ENCODE results near the gene TMEM51. TPM values are rescaled to one million over a fixed set of nuclear protein-coding genes. Genes with fewer than 3 reads are reported as not detected.

TMEM51 gene
- total RNA-seq, 1 donor, result 0.72 TPM

DNA sequence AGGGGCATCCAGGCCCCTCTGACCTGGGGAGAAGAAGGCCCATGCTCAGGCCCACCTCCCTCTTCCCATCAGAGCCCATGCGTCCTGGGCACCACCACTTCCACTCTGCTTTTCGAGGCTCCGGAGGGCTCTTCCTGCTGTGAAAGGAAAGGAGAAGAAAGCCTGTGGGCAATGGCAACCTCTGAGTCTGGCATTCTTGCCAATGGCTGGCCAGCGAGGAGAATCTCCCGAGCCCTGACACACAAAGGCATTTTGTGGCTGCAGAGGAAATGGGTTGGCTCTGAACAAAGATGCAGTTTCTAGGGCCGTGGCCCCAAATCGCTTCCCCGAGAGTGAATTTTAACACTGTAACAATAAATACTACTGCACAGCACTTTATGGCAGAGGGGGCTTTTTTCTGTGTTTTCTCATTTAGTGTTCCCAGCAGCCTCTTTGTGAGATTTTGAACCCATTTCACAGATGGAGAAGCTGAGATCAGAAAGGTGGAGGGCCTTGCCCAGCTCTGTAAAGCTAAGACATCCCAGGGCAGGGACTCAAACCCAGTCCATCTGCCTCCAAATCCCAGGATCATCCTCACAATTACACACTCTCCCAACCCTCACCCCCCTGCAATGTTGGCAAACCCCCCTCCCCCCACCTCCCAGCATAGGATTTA, 35.7 kb upstream of the TMEM51 start:
- TF ChIP-seq, protein P1, sequence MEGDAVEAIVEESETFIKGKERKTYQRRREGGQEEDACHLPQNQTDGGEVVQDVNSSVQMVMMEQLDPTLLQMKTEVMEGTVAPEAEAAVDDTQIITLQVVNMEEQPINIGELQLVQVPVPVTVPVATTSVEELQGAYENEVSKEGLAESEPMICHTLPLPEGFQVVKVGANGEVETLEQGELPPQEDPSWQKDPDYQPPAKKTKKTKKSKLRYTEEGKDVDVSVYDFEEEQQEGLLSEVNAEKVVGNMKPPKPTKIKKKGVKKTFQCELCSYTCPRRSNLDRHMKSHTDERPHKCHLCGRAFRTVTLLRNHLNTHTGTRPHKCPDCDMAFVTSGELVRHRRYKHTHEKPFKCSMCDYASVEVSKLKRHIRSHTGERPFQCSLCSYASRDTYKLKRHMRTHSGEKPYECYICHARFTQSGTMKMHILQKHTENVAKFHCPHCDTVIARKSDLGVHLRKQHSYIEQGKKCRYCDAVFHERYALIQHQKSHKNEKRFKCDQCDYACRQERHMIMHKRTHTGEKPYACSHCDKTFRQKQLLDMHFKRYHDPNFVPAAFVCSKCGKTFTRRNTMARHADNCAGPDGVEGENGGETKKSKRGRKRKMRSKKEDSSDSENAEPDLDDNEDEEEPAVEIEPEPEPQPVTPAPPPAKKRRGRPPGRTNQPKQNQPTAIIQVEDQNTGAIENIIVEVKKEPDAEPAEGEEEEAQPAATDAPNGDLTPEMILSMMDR (IDR thresholded peaks at IDR 0.05; ENCODE audit: extremely low read depth, low read depth, low read length), result no peak
- Histone ChIP-seq H4K20me1 (ENCODE audit: insufficient read depth, low read length) (no peaks in the 10 kb centered on the region), H2AFZ (ENCODE audit: low read length) (no peak overlapping the region), H3K27me3 (ENCODE audit: insufficient read depth, low read length) (peaks cover 16% of the 10 kb centered on the region), H3K79me2 (ENCODE audit: insufficient read depth, low read length) (no peaks in the 10 kb centered on the region), H3K4me3 (ENCODE audit: insufficient read depth, low read length) (no peak overlapping the region), H3K4me1 (ENCODE audit: insufficient read depth, low read length) (no peaks in the 10 kb centered on the region), H3K36me3 (ENCODE audit: insufficient read depth, low read length) (no peaks in the 10 kb centered on the region), H3K27ac (ENCODE audit: low read depth, low read length) (no peak overlapping the region), H3K4me2 (ENCODE audit: insufficient read depth, low read length) (no peak overlapping the region), H3K9me3 (ENCODE audit: low read depth, low read length) (no peaks in the 10 kb centered on the region)
- peak; percentile 91 for DNase-seq (ENCODE audit: insufficient read length, low spot score, missing footprints)

DNA sequence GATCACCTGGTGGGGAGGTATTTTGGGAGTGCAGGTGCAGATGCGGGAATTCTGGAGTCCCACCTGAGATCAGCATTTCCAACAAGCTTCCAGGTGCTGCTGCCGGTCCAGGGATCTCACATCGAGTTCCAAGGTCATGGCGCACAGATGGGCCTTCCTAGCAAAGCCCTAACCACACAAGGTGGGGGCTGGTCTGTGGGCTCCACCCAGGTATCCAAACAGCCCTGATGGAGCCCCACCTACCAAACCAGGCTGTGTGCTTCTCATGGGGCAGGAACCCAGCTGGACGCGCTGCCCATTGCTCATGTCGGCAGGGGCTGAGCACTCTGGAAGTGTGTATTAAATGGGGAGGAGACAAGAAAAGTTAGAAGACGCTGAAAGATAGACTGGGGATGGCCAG, 35.0 kb upstream of the TMEM51 start:
- Histone ChIP-seq H3K4me3 (ENCODE audit: insufficient read depth, low read length) (no peak overlapping the region), H4K20me1 (ENCODE audit: insufficient read depth, low read length) (no peaks in the 10 kb centered on the region), H3K27ac (ENCODE audit: low read depth, low read length) (no peak overlapping the region), H3K4me2 (ENCODE audit: insufficient read depth, low read length) (no peak overlapping the region), H3K4me1 (ENCODE audit: insufficient read depth, low read length) (no peaks in the 10 kb centered on the region), H3K27me3 (ENCODE audit: insufficient read depth, low read length) (peaks cover 16% of the 10 kb centered on the region), H3K79me2 (ENCODE audit: insufficient read depth, low read length) (no peaks in the 10 kb centered on the region), H3K36me3 (ENCODE audit: insufficient read depth, low read length) (no peaks in the 10 kb centered on the region), H2AFZ (ENCODE audit: low read length) (no peak overlapping the region), H3K9me3 (ENCODE audit: low read depth, low read length) (no peaks in the 10 kb centered on the region)
- TF ChIP-seq, protein P1 (IDR thresholded peaks at IDR 0.05; ENCODE audit: extremely low read depth, low read depth, low read length), result no peak
- DNase-seq (ENCODE audit: insufficient read length, low spot score, missing footprints), result peak; percentile 25

DNA sequence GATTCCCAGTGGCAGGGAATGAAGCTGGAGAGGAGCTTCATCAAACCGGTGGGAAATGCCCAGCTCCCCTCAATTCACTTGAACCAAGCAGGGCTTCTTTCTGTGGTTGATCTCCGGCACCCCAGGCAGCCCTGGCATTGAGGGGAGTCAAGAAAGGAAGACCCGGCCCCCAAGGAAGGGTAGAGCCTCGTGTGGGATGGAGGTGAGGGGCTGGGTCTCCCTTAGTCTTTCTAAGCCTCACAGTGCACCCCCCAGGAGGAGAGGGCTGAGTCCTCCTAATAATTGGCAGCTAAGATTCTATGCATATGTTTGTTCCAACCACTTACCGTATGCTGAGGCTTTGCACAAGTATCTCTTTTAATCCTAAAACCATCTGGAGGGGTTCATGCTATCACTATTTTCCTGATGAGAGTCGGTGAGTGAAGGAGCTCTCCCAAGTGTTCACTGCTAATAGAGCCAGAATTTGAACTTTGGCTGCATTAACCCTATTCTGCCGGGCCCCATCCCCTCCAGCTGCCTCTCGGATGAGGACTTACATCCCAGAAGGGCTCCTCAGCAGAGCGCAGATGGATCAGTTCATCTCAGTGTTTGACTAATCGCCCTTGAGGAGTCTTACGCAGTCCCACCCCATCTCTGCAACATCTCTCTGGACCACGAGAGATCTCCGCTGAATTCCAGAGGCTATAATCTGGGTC, 33.1 kb upstream of the TMEM51 start:
- Histone ChIP-seq H3K27me3 (ENCODE audit: insufficient read depth, low read length) (peaks cover 16% of the 10 kb centered on the region), H3K79me2 (ENCODE audit: insufficient read depth, low read length) (no peaks in the 10 kb centered on the region), H3K4me2 (ENCODE audit: insufficient read depth, low read length) (no peak overlapping the region), H3K36me3 (ENCODE audit: insufficient read depth, low read length) (no peaks in the 10 kb centered on the region), H3K27ac (ENCODE audit: low read depth, low read length) (no peak overlapping the region), H3K4me1 (ENCODE audit: insufficient read depth, low read length) (no peaks in the 10 kb centered on the region), H3K4me3 (ENCODE audit: insufficient read depth, low read length) (no peak overlapping the region), H2AFZ (ENCODE audit: low read length) (no peak overlapping the region), H4K20me1 (ENCODE audit: insufficient read depth, low read length) (no peaks in the 10 kb centered on the region), H3K9me3 (ENCODE audit: low read depth, low read length) (no peaks in the 10 kb centered on the region)
- DNase-seq (ENCODE audit: insufficient read length, low spot score, missing footprints), result peak; percentile 69
- TF ChIP-seq, protein P1 (IDR thresholded peaks at IDR 0.05; ENCODE audit: extremely low read depth, low read depth, low read length), result no peak

DNA sequence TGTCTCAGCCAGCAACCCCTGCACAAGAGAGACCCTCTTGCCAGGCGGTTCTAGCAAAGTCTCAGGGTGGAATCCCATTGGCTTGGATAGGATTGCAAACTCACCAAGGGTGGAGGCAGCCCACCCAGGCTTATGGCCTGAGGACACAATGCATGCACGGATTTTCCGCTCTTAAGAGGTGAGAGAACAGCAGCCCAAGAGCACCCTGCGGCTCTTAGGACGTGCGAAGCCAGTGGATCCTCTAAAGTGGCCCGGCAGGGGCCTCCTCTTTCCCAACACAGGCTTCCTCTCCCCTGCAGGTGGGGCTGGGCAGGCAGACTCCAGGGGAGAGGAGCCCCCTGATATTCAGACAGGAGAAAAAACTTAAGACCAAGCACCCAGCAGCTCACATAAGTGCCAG, 31.2 kb upstream of the TMEM51 start:
- no peaks in the 10 kb centered on the region for H4K20me1 ChIP-seq (ENCODE audit: insufficient read depth, low read length)
- no peaks in the 10 kb centered on the region for H3K4me1 ChIP-seq (ENCODE audit: insufficient read depth, low read length)
- no peaks in the 10 kb centered on the region for H3K79me2 ChIP-seq (ENCODE audit: insufficient read depth, low read length)
- DNase-seq (ENCODE audit: insufficient read length, low spot score, missing footprints), result no peak
- TF ChIP-seq, protein P1 (IDR thresholded peaks at IDR 0.05; ENCODE audit: extremely low read depth, low read depth, low read length), result no peak
- H3K4me3 ChIP-seq (ENCODE audit: insufficient read depth, low read length), result no peak overlapping the region
- H3K9me3 ChIP-seq (ENCODE audit: low read depth, low read length), result no peaks in the 10 kb centered on the region
- no peak overlapping the region for H3K27ac ChIP-seq (ENCODE audit: low read depth, low read length)
- no peaks in the 10 kb centered on the region for H3K36me3 ChIP-seq (ENCODE audit: insufficient read depth, low read length)
- peaks cover 17% of the 10 kb centered on the region for H3K27me3 ChIP-seq (ENCODE audit: insufficient read depth, low read length)
- no peak overlapping the region for H2AFZ ChIP-seq (ENCODE audit: low read length)
- H3K4me2 ChIP-seq (ENCODE audit: insufficient read depth, low read length), result no peak overlapping the region
